EL (cell line): ENCODE measurements around the gene ACYP1.
A peak's percentile ranks its signal among the peaks of the same experiment; 100 is the strongest.

Source experiments
- DNase-seq: peaks from one replicate; pipeline ENCODE4 v3.0.0-alpha.2; 2016

ACYP1 gene

GRCh38 chr14:75063491-75064204 lies at the start of gene ACYP1:
ACYP1 (minus strand) TSS chr14:75064024; CDS start chr14:75063553, 471 bp downstream.
- DNase-seq = peak; percentile 91

- no peak for DNase-seq
Measured at GRCh38 chr14:75109877-75110276, 46.1 kb upstream of the ACYP1 start.

GRCh38 chr14:75107186-75107585 lies 43.4 kb upstream of the ACYP1 start:
- DNase-seq = no peak

- DNase-seq = no peak
Measured at GRCh38 chr14:75101491-75101890, 37.7 kb upstream of the ACYP1 start.

- DNase-seq = no peak
Measured at GRCh38 chr14:75098682-75099081, 34.9 kb upstream of the ACYP1 start.

GRCh38 chr14:75098212-75098611 lies 34.4 kb upstream of the ACYP1 start:
- DNase-seq = no peak

- no peak for DNase-seq
Measured at GRCh38 chr14:75096959-75097358, 33.1 kb upstream of the ACYP1 start.

GRCh38 chr14:75095690-75096089 lies 31.9 kb upstream of the ACYP1 start:
- no peak for DNase-seq

GRCh38 chr14:75094896-75095295 lies 31.1 kb upstream of the ACYP1 start:
- DNase-seq = no peak

GRCh38 chr14:75092698-75093097 lies 28.9 kb upstream of the ACYP1 start:
- DNase-seq = no peak

- no peak for DNase-seq
Measured at GRCh38 chr14:75091251-75091650, 27.4 kb upstream of the ACYP1 start.

- peak; percentile 22 for DNase-seq
Measured at GRCh38 chr14:75090353-75090752, 26.5 kb upstream of the ACYP1 start.

- peak; percentile 60 for DNase-seq
Measured at GRCh38 chr14:75088566-75089373, 24.9 kb upstream of the ACYP1 start.

- DNase-seq = no peak
Measured at GRCh38 chr14:75088153-75088552, 24.3 kb upstream of the ACYP1 start.

GRCh38 chr14:75084513-75084912 lies 20.7 kb upstream of the ACYP1 start:
- DNase-seq = no peak

GRCh38 chr14:75083271-75083670 lies 19.4 kb upstream of the ACYP1 start:
- DNase-seq = no peak

GRCh38 chr14:75081660-75082229 lies 17.9 kb upstream of the ACYP1 start:
- DNase-seq = no peak

- no peak for DNase-seq
Measured at GRCh38 chr14:75079521-75079920, 15.7 kb upstream of the ACYP1 start.

- no peak for DNase-seq
Measured at GRCh38 chr14:75077794-75078193, 14.0 kb upstream of the ACYP1 start.

GRCh38 chr14:75070383-75070782 lies 6.6 kb upstream of the ACYP1 start:
- DNase-seq = no peak

- DNase-seq = no peak
Measured at GRCh38 chr14:75069811-75070145, 6.0 kb upstream of the ACYP1 start.

- peak; percentile 79 for DNase-seq
Measured at GRCh38 chr14:75069121-75069810, 5.4 kb upstream of the ACYP1 start, which contains the start of gene ZC2HC1C. ZC2HC1C (plus strand) TSS chr14:75069641; CDS start chr14:75070574, 933 bp downstream.
